ENCODE measurements around the gene RNF145. TPM values are rescaled to one million over a fixed set of nuclear protein-coding genes. Genes with fewer than 3 reads are reported as not detected.

RNF145 gene
- total RNA-seq, 2 experiments from 2014 or later = 83.7 to 94.4 TPM

- Histone ChIP-seq H3K9me3 (ENCODE audit: control insufficient read depth in 1 of 2, insufficient read depth in 1 of 2, low read length in 2 of 2) (no peaks in the 10 kb centered on the region), H3K27ac (ENCODE audit: low read depth in 1 of 2, low read length in 2 of 2) (no peak overlapping the region), H3K36me3 (ENCODE audit: insufficient read depth, low read length) (no peaks in the 10 kb centered on the region), H3K4me3 (ENCODE audit: low read length) (no peak overlapping the region), H3K4me1 (ENCODE audit: insufficient read depth, low read length) (no peaks in the 10 kb centered on the region), H3K27me3 (ENCODE audit: control insufficient read depth in 1 of 2, insufficient read depth in 2 of 2, low read length in 2 of 2) (no peaks in the 10 kb centered on the region)
- no peak overlapping the region for H3K4me3 Mint-ChIP-seq
- no peak for DNase-seq
- no peaks in the 10 kb centered on the region for H3K36me3 Mint-ChIP-seq (ENCODE audit: low read depth)
- no peak for ATAC-seq (ENCODE audit: poor library complexity)
- no peaks in the 10 kb centered on the region for H3K27me3 Mint-ChIP-seq
- H3K4me1 Mint-ChIP-seq (ENCODE audit: low read depth) = no peaks in the 10 kb centered on the region
- H3K27ac Mint-ChIP-seq = no peak overlapping the region
- POLR2A ChIA-PET = interaction anchor here (1.7 kb wide), 1 partner anchor 36 kb away, joined by 7 read pairs; the partner anchor contains the start of gene UBLCP1
- H3K9me3 Mint-ChIP-seq = no peaks in the 10 kb centered on the region
- no peak for TF ChIP-seq CTCF (IDR thresholded peaks at IDR 0.05)
- CTCF ChIA-PET = no interaction called here
- intact Hi-C loops (cut with DNase I, micrococcal nuclease) = no loop called here
Measured at GRCh38 chr5:159226451-159226850, 17.1 kb upstream of the RNF145 start.

- CTCF ChIA-PET = no interaction called here
- no peaks in the 10 kb centered on the region for H3K4me1 Mint-ChIP-seq (ENCODE audit: low read depth)
- no peak for TF ChIP-seq CTCF (IDR thresholded peaks at IDR 0.05)
- DNase-seq (no peak), ATAC-seq (ENCODE audit: poor library complexity) (no peak)
- H3K9me3 Mint-ChIP-seq = no peaks in the 10 kb centered on the region
- Histone ChIP-seq H3K4me3 (ENCODE audit: low read length) (no peak overlapping the region), H3K27me3 (ENCODE audit: control insufficient read depth in 1 of 2, insufficient read depth in 2 of 2, low read length in 2 of 2) (no peaks in the 10 kb centered on the region), H3K4me1 (ENCODE audit: insufficient read depth, low read length) (no peaks in the 10 kb centered on the region), H3K36me3 (ENCODE audit: insufficient read depth, low read length) (no peaks in the 10 kb centered on the region), H3K27ac (ENCODE audit: low read depth in 1 of 2, low read length in 2 of 2) (no peak overlapping the region), H3K9me3 (ENCODE audit: control insufficient read depth in 1 of 2, insufficient read depth in 1 of 2, low read length in 2 of 2) (no peaks in the 10 kb centered on the region)
- intact Hi-C loops (cut with DNase I, micrococcal nuclease) = no loop called here
- no peaks in the 10 kb centered on the region for H3K27me3 Mint-ChIP-seq
- H3K4me3 Mint-ChIP-seq = no peak overlapping the region
- POLR2A ChIA-PET = no interaction called here
- H3K36me3 Mint-ChIP-seq (ENCODE audit: low read depth) = no peaks in the 10 kb centered on the region
- H3K27ac Mint-ChIP-seq = no peak overlapping the region
Measured at GRCh38 chr5:159224471-159224870, 15.1 kb upstream of the RNF145 start.

- Mint-ChIP-seq H3K4me1 (ENCODE audit: low read depth) (no peaks in the 10 kb centered on the region), H3K36me3 (ENCODE audit: low read depth) (no peaks in the 10 kb centered on the region), H3K9me3 (no peaks in the 10 kb centered on the region), H3K4me3 (no peak overlapping the region), H3K27ac (no peak overlapping the region), H3K27me3 (no peaks in the 10 kb centered on the region)
- TF ChIP-seq CTCF (IDR thresholded peaks at IDR 0.05) = no peak
- intact Hi-C loops (cut with DNase I, micrococcal nuclease) = no loop called here
- no peaks in the 10 kb centered on the region for H3K36me3 ChIP-seq (ENCODE audit: insufficient read depth, low read length)
- DNase-seq = no peak
- H3K27ac ChIP-seq (ENCODE audit: low read depth in 1 of 2, low read length in 2 of 2) = no peak overlapping the region
- H3K9me3 ChIP-seq (ENCODE audit: control insufficient read depth in 1 of 2, insufficient read depth in 1 of 2, low read length in 2 of 2) = no peaks in the 10 kb centered on the region
- CTCF ChIA-PET = no interaction called here
- no peaks in the 10 kb centered on the region for H3K27me3 ChIP-seq (ENCODE audit: control insufficient read depth in 1 of 2, insufficient read depth in 2 of 2, low read length in 2 of 2)
- no peak for ATAC-seq (ENCODE audit: poor library complexity)
- no peaks in the 10 kb centered on the region for H3K4me1 ChIP-seq (ENCODE audit: insufficient read depth, low read length)
- H3K4me3 ChIP-seq (ENCODE audit: low read length) = no peak overlapping the region
- POLR2A ChIA-PET = no interaction called here
Measured at GRCh38 chr5:159223469-159223868, 14.1 kb upstream of the RNF145 start.
